Suprapubic skin (tissue), 4 donors: ENCODE data around the gene ABLIM3.

Experiments
- CTCF ChIP-seq, 2 donors: fragments of 200-600 bp in 1 of 2; fragments of 450-650 bp in 1 of 2; sonication (generic) in 1 of 2; IDR thresholded peaks; one replicate each; pipeline ENCODE4 v1.5.1; 2016 to 2019; ENCODE audit warnings: antibody characterized with exemption in 2 of 2, mild to moderate bottlenecking in 1 of 2, moderate library complexity in 1 of 2
- POLR2A ChIP-seq, 2 donors: fragments of 450-650 bp; IDR thresholded peaks; one replicate each; pipeline ENCODE4 v1.6.1; 2017; ENCODE audit warnings: antibody characterized with exemption in 2 of 2, mild to moderate bottlenecking in 2 of 2, moderate library complexity in 2 of 2
- POLR2AphosphoS5 ChIP-seq, 3 donors: sonication (generic); formaldehyde crosslinking; IDR thresholded peaks; one replicate each; pipeline ENCODE4 v1.6.1; 2017; ENCODE audit warnings: antibody characterized with exemption in 3 of 3

GRCh38 chr5:149228618-149229297, 87.5 kb downstream of the ABLIM3 start:
- TF ChIP-seq POLR2A (IDR thresholded peaks at IDR 0.05) (no peak), CTCF (IDR thresholded peaks at IDR 0.05) (peak; percentile 56 to 70), POLR2AphosphoS5 (IDR thresholded peaks at IDR 0.05) (peak in 1 of 3 donors; percentile 23)
